IMR-90 (cell line): ENCODE measurements around the gene PPP1R37. TPM values are rescaled to one million over a fixed set of nuclear protein-coding genes. Genes with fewer than 3 reads are reported as not detected.

Experiments
- ATAC-seq: fragments of 200-7000 bp; cut with Tn5 transposase; 2 replicates; pipeline ENCODE4 v1.9.1; 2020; ENCODE audit warnings: low read depth, mild to moderate bottlenecking, moderate library complexity
- BruUV-seq: library from RNA; stranded (reverse); fragments of 400-500 nt; replicated peaks from 2 replicates; lab custom pipeline; 2021; lab: Mats Ljungman, UMichigan
- CTCF ChIA-PET: fragments of 300-600 bp; formaldehyde crosslinking; extraction: SDS; loops from one replicate; lab custom pipeline; 2021; ENCODE audit warnings: antibody characterized with exemption; lab: Yijun Ruan, JAX
- POLR2A ChIA-PET: fragments of 300-600 bp; sonication (Branson Sonifier 250); formaldehyde crosslinking; loops from one replicate; lab custom pipeline; 2022; ENCODE audit warnings: antibody characterized with exemption; ENCODE audit not compliant: unreplicated experiment; lab: Charles Lee
- DNase-seq: peaks from one replicate; pipeline ENCODE4 v3.0.0; 2013
- H2AFZ ChIP-seq: replicated peaks from 2 replicates; pipeline ENCODE3; 2013; ENCODE audit warnings: low read length, mild to moderate bottlenecking; ENCODE audit not compliant: poor library complexity
- H2AK5ac ChIP-seq: 2 replicates; pipeline ENCODE4 v1.6.1; 2013; ENCODE audit warnings: low read depth, low read length, inconsistent platforms
- H2AK9ac ChIP-seq: replicated peaks from 2 replicates; pipeline ENCODE3; 2013; ENCODE audit warnings: mild to moderate bottlenecking, low read depth, low read length, moderate library complexity; ENCODE audit not compliant: poor library complexity
- H2BK120ac ChIP-seq: 2 replicates; pipeline ENCODE4 v1.6.1; 2013; ENCODE audit warnings: low read depth, low read length, inconsistent platforms
- H2BK15ac ChIP-seq: 3 replicates; pipeline ENCODE4 v1.6.1; 2013; ENCODE audit warnings: low read depth, low read length, inconsistent platforms
- H2BK20ac ChIP-seq: 2 replicates; pipeline ENCODE4 v1.6.1; 2013; ENCODE audit warnings: low read depth, mild to moderate bottlenecking, inconsistent platforms, low read length, moderate library complexity
- H2BK5ac ChIP-seq: 2 replicates; pipeline ENCODE4 v1.6.1; 2013; ENCODE audit warnings: mild to moderate bottlenecking, low read depth, low read length, inconsistent platforms; ENCODE audit not compliant: poor library complexity, severe bottlenecking
- H3K14ac ChIP-seq: replicated peaks from 2 replicates; pipeline ENCODE4 v1.6.1; 2013; ENCODE audit warnings: low read depth, low read length, inconsistent platforms
- H3K18ac ChIP-seq: 2 replicates; pipeline ENCODE4 v1.6.1; 2013; ENCODE audit warnings: low read depth, low read length, control low read depth
- H3K23ac ChIP-seq: 2 replicates; pipeline ENCODE4 v1.6.1; 2013; ENCODE audit warnings: low read depth, low read length, inconsistent platforms
- H3K27ac ChIP-seq: 2 replicates; pipeline ENCODE4 v1.5.1; 2013; ENCODE audit warnings: mild to moderate bottlenecking, control low read depth, low read length; ENCODE audit not compliant: insufficient read depth
- H3K27me3 ChIP-seq: 2 replicates; pipeline ENCODE4 v1.6.1; 2013; ENCODE audit warnings: low read length; ENCODE audit not compliant: control insufficient read depth, insufficient read depth
- H3K36me3 ChIP-seq: 2 replicates; pipeline ENCODE4 v1.6.1; 2013; ENCODE audit warnings: low read length, mixed read lengths; ENCODE audit not compliant: control insufficient read depth, insufficient read depth
- H3K4ac ChIP-seq: 2 replicates; pipeline ENCODE4 v1.6.1; 2013; ENCODE audit warnings: low read depth, low read length, inconsistent platforms
- H3K4me1 ChIP-seq: 2 replicates; pipeline ENCODE4 v1.6.1; 2013; ENCODE audit warnings: low read length, mixed read lengths; ENCODE audit not compliant: control insufficient read depth, insufficient read depth
- H3K4me2 ChIP-seq: 2 replicates; pipeline ENCODE4 v1.6.1; 2013; ENCODE audit warnings: low read depth, mild to moderate bottlenecking, control low read depth, low read length, moderate library complexity
- H3K4me3 ChIP-seq: 2 replicates; pipeline ENCODE4 v1.5.1; 2013; ENCODE audit warnings: low read depth, mild to moderate bottlenecking, control low read depth, low read length, moderate library complexity; ENCODE audit not compliant: insufficient read depth
- H3K56ac ChIP-seq: 2 replicates; pipeline ENCODE4 v1.6.1; 2013; ENCODE audit warnings: low read length, inconsistent platforms; ENCODE audit not compliant: insufficient read depth; ENCODE audit errors: extremely low read depth
- H3K79me1 ChIP-seq, 2 experiments: 2 replicates each; pipeline ENCODE4 v1.6.1; 2013; ENCODE audit warnings: low read length in 2 of 2, inconsistent platforms in 1 of 2, low read depth in 1 of 2
- H3K9ac ChIP-seq: 2 replicates; pipeline ENCODE4 v1.6.1; 2013; ENCODE audit warnings: low read depth, low read length, control low read depth
- H3K9me1 ChIP-seq: 2 replicates; pipeline ENCODE4 v1.6.1; 2013; ENCODE audit warnings: low read length, inconsistent platforms; ENCODE audit not compliant: insufficient read depth
- H3K9me3 ChIP-seq: 2 replicates; pipeline ENCODE4 v1.6.1; 2013; ENCODE audit warnings: low read length; ENCODE audit not compliant: control insufficient read depth, insufficient read depth
- H4K20me1 ChIP-seq: 2 replicates; pipeline ENCODE4 v1.6.1; 2013; ENCODE audit warnings: low read length, inconsistent platforms; ENCODE audit not compliant: insufficient read depth
- H4K5ac ChIP-seq: 2 replicates; pipeline ENCODE4 v1.6.1; 2013; ENCODE audit warnings: mild to moderate bottlenecking, low read depth, low read length, control low read depth
- H4K8ac ChIP-seq, 2 experiments: 2 replicates each; pipeline ENCODE4 v1.6.1; 2013; ENCODE audit warnings: low read depth in 2 of 2, low read length in 2 of 2, control low read depth in 1 of 2, inconsistent platforms in 1 of 2
- H4K91ac ChIP-seq: 2 replicates; pipeline ENCODE4 v1.6.1; 2013; ENCODE audit warnings: low read depth, low read length, inconsistent platforms; ENCODE audit not compliant: insufficient read depth
- BHLHE40 ChIP-seq: fragments of 150-350 bp; IDR thresholded peaks from 2 replicates; pipeline ENCODE4 v1.6.1; 2016; ENCODE audit warnings: mild to moderate bottlenecking, low read depth, low read length
- CEBPB ChIP-seq: IDR thresholded peaks from 2 replicates; pipeline ENCODE4 v1.6.1; 2012; ENCODE audit warnings: low read depth, low read length, improper control_type of control experiment
- CTCF ChIP-seq: conservative IDR thresholded peaks from 2 replicates; pipeline ENCODE4 v1.5.1; 2012; ENCODE audit warnings: mild to moderate bottlenecking, low read depth, low read length, improper control_type of control experiment
- FOS ChIP-seq: fragments of 150-350 bp; IDR thresholded peaks from 2 replicates; pipeline ENCODE4 v1.6.1; 2016; ENCODE audit warnings: low read depth, low read length
- MAFK ChIP-seq: IDR thresholded peaks from 2 replicates; pipeline ENCODE4 v1.6.1; 2012; ENCODE audit warnings: low read depth, low read length, improper control_type of control experiment
- MAZ ChIP-seq: IDR thresholded peaks from 2 replicates; pipeline ENCODE4 v1.6.1; 2012; ENCODE audit warnings: low read depth, mild to moderate bottlenecking, low read length, improper control_type of control experiment, moderate library complexity, borderline replicate concordance
- NFE2L2 ChIP-seq: fragments of 150-350 bp; IDR thresholded peaks from 2 replicates; pipeline ENCODE4 v1.6.1; 2016; ENCODE audit warnings: low read depth, mild to moderate bottlenecking, low read length
- POLR2A ChIP-seq: IDR thresholded peaks from 2 replicates; pipeline ENCODE4 v1.6.1; 2012; ENCODE audit warnings: mild to moderate bottlenecking, low read depth, low read length
- RAD21 ChIP-seq: IDR thresholded peaks from 2 replicates; pipeline ENCODE4 v1.6.1; 2012; ENCODE audit warnings: low read length, improper control_type of control experiment
- SMC3 ChIP-seq: fragments of 150-350 bp; IDR thresholded peaks from 2 replicates; pipeline ENCODE4 v1.6.1; 2016; ENCODE audit warnings: low read depth, mild to moderate bottlenecking, antibody characterized with exemption, low read length, moderate library complexity
- USF2 ChIP-seq: fragments of 150-350 bp; IDR thresholded peaks from 2 replicates; pipeline ENCODE4 v1.6.1; 2017; ENCODE audit warnings: mild to moderate bottlenecking, antibody characterized with exemption, low read length, low read depth
- WGBS, 2 experiments: methylation state at CpG; one replicate each; pipeline versions ENCODE4 v1.1.5 to v1.1.7; 2013; ENCODE audit warnings: missing lambda C conversion rate in 2 of 2; ENCODE audit not compliant: insufficient read length in 1 of 2; ENCODE audit errors: extremely low coverage in 2 of 2; 5-methylcytosine and 5-hydroxymethylcytosine counted together
- dilution Hi-C: fragments of 300-500 bp; cut with HindIII; formaldehyde crosslinking; loops from one replicate; pipeline ENCODE4 v1.14.3; 2018; ENCODE audit warnings: low sequenced_read_pairs; ENCODE audit not compliant: unreplicated experiment
- in situ Hi-C: fragments of 300-500 bp; cut with MboI; formaldehyde crosslinking; loops from 3 replicates; pipeline ENCODE4 v1.14.3; 2019; ENCODE audit warnings: low sequenced_read_pairs, inconsistent platforms, mixed read lengths
- intact Hi-C: fragments of 100-400 bp; cut with micrococcal nuclease; formaldehyde crosslinking; loops from 2 replicates; pipeline ENCODE4 v1.10.0; 2022
- polyA plus RNA-seq, 3 experiments: library from polyadenylated mRNA; depleted of rRNA; stranded (reverse); fragments of >200 nt; gene quantifications; 2 replicates each; pipeline ENCODE4 v1.2.3, GENCODE V29; 2012; ENCODE audit warnings: low replicate concordance in 1 of 3
- total RNA-seq: library from RNA; depleted of rRNA; stranded (reverse); fragments of >200 nt; gene quantifications from 2 replicates; pipeline ENCODE4 v1.2.3, GENCODE V29; 2012

PPP1R37 gene
- total and polyA plus RNA-seq, 2 of the 4 experiments (the other 2 are of a cell fraction) = 13.1 to 18.5 TPM

- Histone ChIP-seq H3K9me3 (no peaks in the 10 kb centered on the region), H4K91ac (no peak overlapping the region), H2BK120ac (no peak overlapping the region), H4K5ac (no peak overlapping the region), H2BK20ac (no peak overlapping the region), H3K9me1 (peaks cover 19% of the 10 kb centered on the region), H3K18ac (no peak overlapping the region), H2AK5ac (no peak overlapping the region), H3K27ac (no peak overlapping the region), H2BK5ac (no peak overlapping the region), H3K23ac (no peak overlapping the region), H3K36me3 (0 out of 2 replicates have a peak, but pooled peaks cover 4% of the 10 kb centered on the region), H3K27me3 (no peaks in the 10 kb centered on the region), H3K4ac (no peak overlapping the region), H3K4me3 (no peak overlapping the region), H2AK9ac (peak overlapping the region; percentile 61), H3K9ac (no peak overlapping the region), H3K4me1 (peaks cover 2% of the 10 kb centered on the region; the same call in 1 of the 2 replicates), H3K56ac (no peak overlapping the region), H3K4me2 (no peak overlapping the region), H4K20me1 (peaks cover 62% of the 10 kb centered on the region), H4K8ac (no peak overlapping the region), H3K14ac (no peak overlapping the region), H3K79me1 (peaks cover 44 to 85% of the 10 kb centered on the region in 2 experiments), H2BK15ac (no peak overlapping the region), H2AFZ (no peak overlapping the region)
- DNase-seq (no peak), ATAC-seq (no peak)
- BruUV-seq = no TSS peak
- in situ Hi-C loops (no loop called here), intact Hi-C loops (no loop called here), dilution Hi-C loops (no loop called here)
- 100% methylated on average over 2 of the region's 21 CpGs; no CpG with 5 or more reads in 1 of the 2 experiments for WGBS, 2 experiments
- ChIA-PET POLR2A (no interaction called here), CTCF (no interaction called here)
- no peak for TF ChIP-seq CEBPB
- no peak for TF ChIP-seq CTCF
- no peak for TF ChIP-seq MAZ
- TF ChIP-seq POLR2A = no peak
- TF ChIP-seq NFE2L2 = no peak
- TF ChIP-seq MAFK = no peak
- TF ChIP-seq RAD21 = no peak
- no peak for TF ChIP-seq SMC3
- no peak for TF ChIP-seq USF2
- TF ChIP-seq BHLHE40 = no peak
- no peak for TF ChIP-seq FOS
Observed at GRCh38 chr19:45135176-45135885, 42.4 kb downstream of the PPP1R37 start.
